HCT116 (cell line): ENCODE measurements around the gene LCE2A. TPM values are rescaled to one million over a fixed set of nuclear protein-coding genes. Genes with fewer than 3 reads are reported as not detected.

Experiments used
- ATAC-seq: fragments of 200-7000 bp; cut with Tn5 transposase; 2 replicates; pipeline ENCODE4 v1.9.1; 2020; ENCODE audit warnings: mild to moderate bottlenecking, moderate library complexity
- BruUV-seq: library from RNA; stranded (reverse); fragments of 400-500 nt; replicated peaks from 2 replicates; lab custom pipeline; 2021; lab: Mats Ljungman, UMichigan
- CTCF ChIA-PET: fragments of 300-600 bp; sonication (Branson Sonifier 250); formaldehyde crosslinking; loops from one replicate; lab custom pipeline; 2021; ENCODE audit warnings: antibody characterized with exemption; lab: Charles Lee
- POLR2A ChIA-PET: fragments of 300-600, 350-600 bp; sonication (Branson Sonifier 250); formaldehyde crosslinking; loops from one replicate; lab custom pipeline; 2021; ENCODE audit warnings: antibody characterized with exemption; lab: Charles Lee
- RAD21 ChIA-PET, 2 experiments: fragments of 300-600 bp; sonication (Branson Sonifier 250); formaldehyde crosslinking; loops; one replicate each; lab custom pipeline; 2023; ENCODE audit warnings: low total read pairs in 2 of 2; ENCODE audit not compliant: uncharacterized antibody in 2 of 2, unreplicated experiment in 2 of 2, low non-redundant PET in 1 of 2; lab: Charles Lee
- DNase-seq: peaks from one replicate; pipeline ENCODE4 v3.0.0-alpha.2; 2010; ENCODE audit warnings: low read depth, low spot score
- H2AFZ ChIP-seq: fragments of 200-600 bp; shearing (Covaris generic), sonication (generic); 2 replicates; pipeline ENCODE4 v1.6.1; 2017; ENCODE audit warnings: low read depth, mixed run types, mixed read lengths, antibody characterized with exemption, low read length; ENCODE audit not compliant: poor library complexity, severe bottlenecking
- H3K27ac ChIP-seq: 2 replicates; pipeline ENCODE4 v1.5.1; 2012; ENCODE audit warnings: low read depth, low read length
- H3K27me3 ChIP-seq: fragments of 200-600 bp; sonication (generic); 2 replicates; pipeline ENCODE4 v1.6.1; 2016; ENCODE audit warnings: mixed run types, low read length, mixed read lengths; ENCODE audit not compliant: insufficient read depth
- H3K36me3 ChIP-seq, 2 experiments: fragments of 200-500 bp in 1 of 2; fragments of 200-600 bp in 1 of 2; sonication (Bioruptor generic) in 1 of 2; sonication (generic) in 1 of 2; 2 replicates each; pipeline versions ENCODE4 v1.5.1 to v1.6.1; 2014 to 2016; ENCODE audit warnings: low read length in 2 of 2, inconsistent platforms in 1 of 2, mixed read lengths in 1 of 2, mixed run types in 1 of 2; ENCODE audit not compliant: insufficient read depth in 2 of 2, control insufficient read depth in 1 of 2
- H3K4me1 ChIP-seq, 2 experiments: fragments of 200-600 bp in 1 of 2; sonication (generic) in 1 of 2; 2 replicates each; pipeline versions ENCODE4 v1.5.1 to v1.6.1; 2012 to 2017; ENCODE audit warnings: low read length in 2 of 2, inconsistent platforms in 1 of 2, mild to moderate bottlenecking in 1 of 2, mixed read lengths in 1 of 2, mixed run types in 1 of 2, moderate library complexity in 1 of 2; ENCODE audit not compliant: insufficient read depth in 2 of 2, control insufficient read depth in 1 of 2
- H3K4me2 ChIP-seq: fragments of 200-600 bp; sonication (generic); 2 replicates; pipeline ENCODE4 v1.6.1; 2017; ENCODE audit warnings: mixed run types, low read length, mixed read lengths
- H3K4me3 ChIP-seq, 2 experiments: fragments of 200-600 bp in 1 of 2; sonication (generic) in 1 of 2; replicated peaks in 1 of 2; 2 replicates each; pipeline ENCODE4 v1.5.1; 2011 to 2016; ENCODE audit warnings: low read length in 2 of 2, control low read depth in 1 of 2, low read depth in 1 of 2, mild to moderate bottlenecking in 1 of 2, mixed read lengths in 1 of 2, mixed run types in 1 of 2
- H3K79me2 ChIP-seq: fragments of 200-600 bp; sonication (generic); 2 replicates; pipeline ENCODE4 v1.6.1; 2017; ENCODE audit warnings: mild to moderate bottlenecking, mixed run types, low read length, moderate library complexity, mixed read lengths; ENCODE audit not compliant: insufficient read depth
- H3K9ac ChIP-seq: fragments of 200-600 bp; sonication (generic); 2 replicates; pipeline ENCODE4 v1.6.1; 2016; ENCODE audit warnings: low read length, mixed read lengths
- H3K9me2 ChIP-seq: fragments of 200-600 bp; sonication (generic), shearing (Covaris generic); 2 replicates; pipeline ENCODE4 v1.6.1; 2017; ENCODE audit warnings: mixed run types, mild to moderate bottlenecking, moderate library complexity; ENCODE audit not compliant: insufficient read depth
- H3K9me3 ChIP-seq, 2 experiments: fragments of 200-500 bp in 1 of 2; fragments of 200-600 bp in 1 of 2; sonication (Bioruptor generic) in 1 of 2; sonication (generic) in 1 of 2; 2 replicates each; pipeline ENCODE4 v1.6.1; 2014 to 2017; ENCODE audit warnings: low read length in 2 of 2, mixed read lengths in 2 of 2, inconsistent platforms in 1 of 2, low read depth in 1 of 2, mild to moderate bottlenecking in 1 of 2, mixed run types in 1 of 2, moderate library complexity in 1 of 2; ENCODE audit not compliant: control insufficient read depth in 1 of 2, insufficient read depth in 1 of 2
- H4K20me1 ChIP-seq: fragments of 200-600 bp; sonication (generic), shearing (Covaris generic); 2 replicates; pipeline ENCODE4 v1.6.1; 2017; ENCODE audit warnings: mixed run types, mild to moderate bottlenecking, moderate library complexity; ENCODE audit not compliant: insufficient read depth
- EGR1 ChIP-seq: IDR thresholded peaks from 2 replicates; pipeline ENCODE4 v1.6.1; 2012; ENCODE audit warnings: low read depth
- EZH2 ChIP-seq: fragments of 200-600 bp; sonication (generic); IDR thresholded peaks from 2 replicates; pipeline ENCODE4 v1.6.1; 2017; ENCODE audit warnings: antibody characterized with exemption, mixed run types
- POLR2AphosphoS5 ChIP-seq: IDR thresholded peaks from 2 replicates; pipeline ENCODE4 v1.6.1; 2011; ENCODE audit warnings: mild to moderate bottlenecking, low read depth, low read length, moderate library complexity
- RAD21 ChIP-seq: IDR thresholded peaks from 2 replicates; pipeline ENCODE4 v1.6.1; 2012; ENCODE audit warnings: low read depth, mild to moderate bottlenecking
- TCF7L2 ChIP-seq: IDR thresholded peaks from 2 replicates; pipeline ENCODE4 v1.7.0; 2011; ENCODE audit warnings: borderline replicate concordance, inconsistent platforms; ENCODE audit not compliant: insufficient read depth, insufficient read length; ENCODE audit errors: extremely low read depth
- YY1 ChIP-seq: IDR thresholded peaks from 2 replicates; pipeline ENCODE4 v1.6.1; 2011; ENCODE audit warnings: low read length, low read depth, moderate library complexity, mild to moderate bottlenecking; ENCODE audit not compliant: insufficient replicate concordance; ENCODE audit errors: extremely low read depth
- intact Hi-C: fragments of 100-400 bp; cut with micrococcal nuclease; formaldehyde crosslinking; loops from 2 replicates; pipeline ENCODE4 v1.10.0; 2022
- total RNA-seq: library from RNA; stranded (reverse); gene quantifications from one replicate; pipeline ENCODE4 v1.2.1, GENCODE V29; 2021; ENCODE audit not compliant: unreplicated experiment
- TF ChIP-seq, protein P1 (sequence below): IDR thresholded peaks from 2 replicates; pipeline ENCODE4 v1.6.1; 2012
- TF ChIP-seq, protein P2 (sequence below): IDR thresholded peaks from 2 replicates; pipeline ENCODE4 v1.6.1; 2012
- TF ChIP-seq, protein P3 (sequence below): IDR thresholded peaks from 2 replicates; pipeline ENCODE4 v1.6.1; 2011; ENCODE audit warnings: mild to moderate bottlenecking, low read length, moderate library complexity; ENCODE audit not compliant: insufficient replicate concordance; ENCODE audit errors: extremely low read depth
- TF ChIP-seq, protein P4 (sequence below): IDR thresholded peaks from 2 replicates; pipeline ENCODE4 v1.6.1; 2012; ENCODE audit warnings: low read depth
- TF ChIP-seq, protein P5 (sequence below), 3 experiments: fragments of 200-600 bp in 1 of 3; sonication (generic) in 1 of 3; IDR thresholded peaks in 2 of 3; conservative IDR thresholded peaks in 1 of 3; 2 replicates each; pipeline ENCODE4 v1.5.1; 2012 to 2017; ENCODE audit warnings: low read depth in 2 of 3, low read length in 2 of 3, antibody characterized with exemption in 1 of 3, borderline replicate concordance in 1 of 3, control low read depth in 1 of 3, mild to moderate bottlenecking in 1 of 3, mixed read lengths in 1 of 3, mixed run types in 1 of 3, moderate library complexity in 1 of 3; ENCODE audit not compliant: insufficient read depth in 1 of 3

The LCE2A gene
- total RNA-seq, 1 experiment from 2014 or later: not detected

DNA sequence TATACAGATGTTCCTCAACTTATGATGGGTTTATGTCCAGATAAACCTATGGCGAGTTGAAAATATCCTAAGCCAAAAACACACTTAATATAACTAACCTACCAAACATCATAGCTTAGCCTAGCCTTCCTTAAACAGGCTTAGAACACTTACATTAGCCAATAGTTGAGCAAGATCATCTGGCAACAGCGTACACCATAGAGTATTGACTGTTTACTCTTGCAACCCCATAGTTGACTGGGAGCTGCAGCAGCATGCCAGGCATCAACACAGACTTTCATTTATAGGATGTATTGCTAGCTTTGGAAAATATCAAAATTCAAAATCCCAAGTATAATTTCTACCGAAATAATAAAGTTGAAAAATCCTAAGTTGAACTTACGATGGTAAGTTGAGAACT lies 40.5 kb upstream of the LCE2A start:
- ChIA-PET CTCF (interaction anchor here (0.9 kb wide), 1 partner anchor 213 kb away, joined by 3 read pairs; no protein-coding TSS in a partner anchor), POLR2A (no interaction called here), RAD21 (no interaction called here)
- H3K27me3 ChIP-seq: peaks cover 46% of the 10 kb centered on the region
- BruUV-seq: no TSS peak
- H3K27ac ChIP-seq: no peak overlapping the region
- no peak overlapping the region for H3K9ac ChIP-seq
- H3K4me3 ChIP-seq: no peak overlapping the region
- ATAC-seq: no peak
- no peaks in the 10 kb centered on the region for H3K9me3 ChIP-seq
- H3K36me3 ChIP-seq: no peaks in the 10 kb centered on the region
- no peaks in the 10 kb centered on the region for H3K9me2 ChIP-seq
- H3K79me2 ChIP-seq: no peaks in the 10 kb centered on the region
- H2AFZ ChIP-seq: no peak overlapping the region
- DNase-seq: no peak
- H3K4me1 ChIP-seq: no peaks in the 10 kb centered on the region
- TF ChIP-seq POLR2AphosphoS5: no peak
- TF ChIP-seq, protein P1, sequence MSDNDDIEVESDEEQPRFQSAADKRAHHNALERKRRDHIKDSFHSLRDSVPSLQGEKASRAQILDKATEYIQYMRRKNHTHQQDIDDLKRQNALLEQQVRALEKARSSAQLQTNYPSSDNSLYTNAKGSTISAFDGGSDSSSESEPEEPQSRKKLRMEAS: no peak
- no peak for TF ChIP-seq YY1
- no peak for TF ChIP-seq RAD21
- TF ChIP-seq, protein P2, sequence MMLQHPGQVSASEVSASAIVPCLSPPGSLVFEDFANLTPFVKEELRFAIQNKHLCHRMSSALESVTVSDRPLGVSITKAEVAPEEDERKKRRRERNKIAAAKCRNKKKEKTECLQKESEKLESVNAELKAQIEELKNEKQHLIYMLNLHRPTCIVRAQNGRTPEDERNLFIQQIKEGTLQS: no peak
- intact Hi-C loops: no loop called here
- H4K20me1 ChIP-seq: no peaks in the 10 kb centered on the region
- no peak overlapping the region for H3K4me2 ChIP-seq

DNA sequence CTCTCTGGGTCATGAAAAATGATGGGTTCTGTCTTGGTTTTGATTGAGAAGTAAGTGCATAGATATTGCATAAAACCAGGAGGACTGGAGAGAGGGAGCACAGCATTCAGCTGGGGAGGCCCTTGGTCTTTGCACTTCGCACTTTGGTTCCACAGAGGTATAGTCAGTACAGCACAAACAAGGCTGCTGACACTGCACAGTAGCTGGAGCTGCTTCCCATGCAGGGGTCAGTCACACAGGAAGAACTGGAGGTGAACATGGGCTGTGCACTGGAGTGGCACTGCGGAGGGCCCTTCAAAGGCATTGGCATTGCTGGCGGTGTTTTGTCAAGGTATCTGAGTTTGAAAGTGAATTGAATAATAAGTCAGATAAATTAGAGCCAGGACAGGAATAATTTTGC lies 39.5 kb upstream of the LCE2A start:
- H3K9me3 ChIP-seq: no peaks in the 10 kb centered on the region
- no TSS peak for BruUV-seq
- H3K4me3 ChIP-seq: no peak overlapping the region
- H3K27me3 ChIP-seq: peaks cover 50% of the 10 kb centered on the region
- H3K36me3 ChIP-seq: no peaks in the 10 kb centered on the region
- H3K79me2 ChIP-seq: no peaks in the 10 kb centered on the region
- H3K4me1 ChIP-seq: no peaks in the 10 kb centered on the region
- no peak for ATAC-seq
- H3K9ac ChIP-seq: no peak overlapping the region
- H4K20me1 ChIP-seq: no peaks in the 10 kb centered on the region
- intact Hi-C loops: no loop called here
- no peak overlapping the region for H3K27ac ChIP-seq
- POLR2A ChIA-PET: no interaction called here
- no peak overlapping the region for H3K4me2 ChIP-seq
- H3K9me2 ChIP-seq: no peaks in the 10 kb centered on the region
- no peak overlapping the region for H2AFZ ChIP-seq
- RAD21 ChIA-PET: no interaction called here
- no peak for DNase-seq
- CTCF ChIA-PET: interaction anchor here (0.9 kb wide), 1 partner anchor 213 kb away, joined by 3 read pairs; no protein-coding TSS in a partner anchor
- no peak for TF ChIP-seq TCF7L2
- TF ChIP-seq, protein P3, sequence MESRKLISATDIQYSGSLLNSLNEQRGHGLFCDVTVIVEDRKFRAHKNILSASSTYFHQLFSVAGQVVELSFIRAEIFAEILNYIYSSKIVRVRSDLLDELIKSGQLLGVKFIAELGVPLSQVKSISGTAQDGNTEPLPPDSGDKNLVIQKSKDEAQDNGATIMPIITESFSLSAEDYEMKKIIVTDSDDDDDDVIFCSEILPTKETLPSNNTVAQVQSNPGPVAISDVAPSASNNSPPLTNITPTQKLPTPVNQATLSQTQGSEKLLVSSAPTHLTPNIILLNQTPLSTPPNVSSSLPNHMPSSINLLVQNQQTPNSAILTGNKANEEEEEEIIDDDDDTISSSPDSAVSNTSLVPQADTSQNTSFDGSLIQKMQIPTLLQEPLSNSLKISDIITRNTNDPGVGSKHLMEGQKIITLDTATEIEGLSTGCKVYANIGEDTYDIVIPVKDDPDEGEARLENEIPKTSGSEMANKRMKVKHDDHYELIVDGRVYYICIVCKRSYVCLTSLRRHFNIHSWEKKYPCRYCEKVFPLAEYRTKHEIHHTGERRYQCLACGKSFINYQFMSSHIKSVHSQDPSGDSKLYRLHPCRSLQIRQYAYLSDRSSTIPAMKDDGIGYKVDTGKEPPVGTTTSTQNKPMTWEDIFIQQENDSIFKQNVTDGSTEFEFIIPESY: no peak
- TF ChIP-seq EZH2: no peak
- TF ChIP-seq, protein P4, sequence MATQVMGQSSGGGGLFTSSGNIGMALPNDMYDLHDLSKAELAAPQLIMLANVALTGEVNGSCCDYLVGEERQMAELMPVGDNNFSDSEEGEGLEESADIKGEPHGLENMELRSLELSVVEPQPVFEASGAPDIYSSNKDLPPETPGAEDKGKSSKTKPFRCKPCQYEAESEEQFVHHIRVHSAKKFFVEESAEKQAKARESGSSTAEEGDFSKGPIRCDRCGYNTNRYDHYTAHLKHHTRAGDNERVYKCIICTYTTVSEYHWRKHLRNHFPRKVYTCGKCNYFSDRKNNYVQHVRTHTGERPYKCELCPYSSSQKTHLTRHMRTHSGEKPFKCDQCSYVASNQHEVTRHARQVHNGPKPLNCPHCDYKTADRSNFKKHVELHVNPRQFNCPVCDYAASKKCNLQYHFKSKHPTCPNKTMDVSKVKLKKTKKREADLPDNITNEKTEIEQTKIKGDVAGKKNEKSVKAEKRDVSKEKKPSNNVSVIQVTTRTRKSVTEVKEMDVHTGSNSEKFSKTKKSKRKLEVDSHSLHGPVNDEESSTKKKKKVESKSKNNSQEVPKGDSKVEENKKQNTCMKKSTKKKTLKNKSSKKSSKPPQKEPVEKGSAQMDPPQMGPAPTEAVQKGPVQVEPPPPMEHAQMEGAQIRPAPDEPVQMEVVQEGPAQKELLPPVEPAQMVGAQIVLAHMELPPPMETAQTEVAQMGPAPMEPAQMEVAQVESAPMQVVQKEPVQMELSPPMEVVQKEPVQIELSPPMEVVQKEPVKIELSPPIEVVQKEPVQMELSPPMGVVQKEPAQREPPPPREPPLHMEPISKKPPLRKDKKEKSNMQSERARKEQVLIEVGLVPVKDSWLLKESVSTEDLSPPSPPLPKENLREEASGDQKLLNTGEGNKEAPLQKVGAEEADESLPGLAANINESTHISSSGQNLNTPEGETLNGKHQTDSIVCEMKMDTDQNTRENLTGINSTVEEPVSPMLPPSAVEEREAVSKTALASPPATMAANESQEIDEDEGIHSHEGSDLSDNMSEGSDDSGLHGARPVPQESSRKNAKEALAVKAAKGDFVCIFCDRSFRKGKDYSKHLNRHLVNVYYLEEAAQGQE: no peak
- TF ChIP-seq, protein P5, sequence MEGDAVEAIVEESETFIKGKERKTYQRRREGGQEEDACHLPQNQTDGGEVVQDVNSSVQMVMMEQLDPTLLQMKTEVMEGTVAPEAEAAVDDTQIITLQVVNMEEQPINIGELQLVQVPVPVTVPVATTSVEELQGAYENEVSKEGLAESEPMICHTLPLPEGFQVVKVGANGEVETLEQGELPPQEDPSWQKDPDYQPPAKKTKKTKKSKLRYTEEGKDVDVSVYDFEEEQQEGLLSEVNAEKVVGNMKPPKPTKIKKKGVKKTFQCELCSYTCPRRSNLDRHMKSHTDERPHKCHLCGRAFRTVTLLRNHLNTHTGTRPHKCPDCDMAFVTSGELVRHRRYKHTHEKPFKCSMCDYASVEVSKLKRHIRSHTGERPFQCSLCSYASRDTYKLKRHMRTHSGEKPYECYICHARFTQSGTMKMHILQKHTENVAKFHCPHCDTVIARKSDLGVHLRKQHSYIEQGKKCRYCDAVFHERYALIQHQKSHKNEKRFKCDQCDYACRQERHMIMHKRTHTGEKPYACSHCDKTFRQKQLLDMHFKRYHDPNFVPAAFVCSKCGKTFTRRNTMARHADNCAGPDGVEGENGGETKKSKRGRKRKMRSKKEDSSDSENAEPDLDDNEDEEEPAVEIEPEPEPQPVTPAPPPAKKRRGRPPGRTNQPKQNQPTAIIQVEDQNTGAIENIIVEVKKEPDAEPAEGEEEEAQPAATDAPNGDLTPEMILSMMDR (IDR thresholded peaks at IDR 0.05 in 2 of 3, conservative IDR thresholded peaks at IDR 0.05 in 1 of 3; ENCODE audit: borderline replicate concordance in 1 of 3, insufficient read depth in 1 of 3, low read depth in 2 of 3, low read length in 2 of 3): no peak
- no peak for TF ChIP-seq EGR1
